HTERT RPE-1 (cell line): ENCODE data around the gene DDX5.

ENCODE experiments used
- in situ Hi-C: fragments of 300-500 bp; cut with MboI; formaldehyde crosslinking; loops from 4 replicates; pipeline ENCODE4 v1.14.3; 2020; ENCODE audit warnings: low sequenced_read_pairs

Gene DDX5

DNA sequence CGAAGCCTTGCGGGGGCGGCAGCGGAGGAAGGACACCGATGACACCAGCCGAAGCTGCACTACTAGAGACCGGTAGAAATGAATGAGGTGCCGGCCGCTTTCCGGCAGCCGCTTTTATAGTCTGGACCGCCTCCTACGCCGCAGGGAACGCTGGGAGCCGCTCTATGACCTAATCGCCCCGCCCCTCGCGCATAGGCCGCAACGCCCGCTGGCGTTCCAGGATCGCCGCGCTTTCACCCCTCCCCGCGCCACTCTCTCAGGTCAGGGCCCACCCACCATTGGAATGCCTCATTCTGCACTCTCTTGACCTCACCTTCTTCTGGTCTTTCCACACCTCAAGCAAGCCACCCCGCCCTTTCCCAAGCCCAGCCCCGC lies at the start of gene DDX5:
Gene DDX5, minus strand, starts transcription at position 89 of the 375 bp plus-strand sequence. CDS start 170 bp downstream, outside the sequence.
- in situ Hi-C loops: no loop called here

DNA sequence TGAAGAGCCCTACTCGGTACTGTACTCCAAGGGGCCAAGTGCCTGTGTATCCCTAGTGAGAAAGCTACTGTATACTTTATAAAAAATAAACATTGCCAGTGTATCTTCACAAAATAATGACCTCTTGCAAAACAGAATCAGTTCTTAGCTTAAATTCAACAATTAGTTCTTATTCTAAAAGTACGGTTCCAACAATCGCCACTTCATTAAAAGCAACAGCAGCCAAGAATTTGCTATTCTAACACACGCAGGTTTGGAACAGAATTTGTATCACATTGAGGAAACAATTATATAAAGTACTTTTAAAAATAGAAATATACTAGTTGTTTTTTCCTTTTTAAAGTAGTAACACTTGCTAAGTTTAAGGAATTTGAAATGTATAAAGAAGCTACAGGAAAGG lies 49.2 kb upstream of the DDX5 start:
- in situ Hi-C loops: no loop called here

DNA sequence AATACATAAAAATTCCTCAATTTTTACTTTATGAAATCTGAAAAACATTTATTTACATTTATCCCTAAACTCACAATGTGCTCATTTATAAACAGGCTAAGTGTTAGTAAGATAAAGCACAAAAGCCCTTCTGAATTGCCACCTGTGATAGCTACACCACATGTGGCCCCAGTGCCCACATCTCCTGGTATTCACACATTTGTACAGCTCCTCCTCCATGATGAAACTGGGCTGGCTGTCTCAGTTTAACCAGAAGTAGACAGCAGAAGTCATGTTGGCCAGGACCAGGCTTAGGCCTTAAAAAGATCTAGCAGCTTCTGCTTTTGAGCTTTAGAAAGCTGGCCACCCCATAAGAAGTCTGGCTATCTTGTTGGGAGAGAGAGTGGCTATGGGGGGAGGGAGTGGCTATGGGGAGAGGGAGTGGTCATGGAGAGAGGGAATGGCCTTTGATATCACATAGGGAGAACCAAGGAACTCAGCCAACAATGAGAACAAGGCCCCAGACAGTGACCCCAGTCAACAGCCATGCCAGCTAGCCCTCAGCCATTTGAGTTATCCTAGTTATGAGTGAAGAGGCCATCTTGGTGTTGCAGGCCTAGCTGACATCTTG lies 48.0 kb upstream of the DDX5 start:
- in situ Hi-C loops: no loop called here

DNA sequence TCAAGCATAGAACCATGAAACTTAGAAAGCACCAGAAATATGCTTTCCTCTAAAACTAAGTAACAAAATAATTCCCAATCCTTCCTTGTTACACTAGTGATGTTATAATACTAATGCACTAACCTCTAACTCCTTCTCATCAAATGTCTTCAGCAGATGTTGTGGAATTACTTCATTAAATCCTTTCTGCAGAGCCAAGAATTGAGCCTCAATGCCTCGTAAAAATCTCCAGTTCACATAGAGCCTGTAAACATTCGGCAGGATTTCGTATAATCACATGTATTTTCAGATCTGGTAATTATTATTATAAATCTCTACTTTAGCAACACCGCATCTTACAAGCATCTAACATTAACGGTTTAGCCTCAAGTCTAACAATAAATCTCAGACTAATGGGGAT lies 45.4 kb upstream of the DDX5 start:
- in situ Hi-C loops: no loop called here

DNA sequence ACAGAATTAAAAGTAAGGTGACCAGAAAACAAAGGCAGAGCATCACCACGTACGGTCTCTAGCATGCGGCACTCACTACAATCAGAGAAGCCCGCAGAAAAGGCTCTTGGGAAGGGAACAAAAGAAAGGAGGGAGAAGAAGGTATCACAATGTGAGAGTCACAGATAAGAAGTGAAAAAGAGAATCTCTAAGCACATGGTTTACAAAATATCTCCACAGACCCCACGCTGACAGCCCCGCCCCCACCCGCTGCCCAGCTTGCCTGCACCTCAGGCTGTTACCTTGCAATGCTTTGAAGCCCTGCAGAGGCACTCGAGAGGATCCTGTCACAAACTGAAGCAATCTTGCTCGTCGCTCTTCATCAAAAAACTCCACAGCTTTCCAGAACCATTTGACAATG lies 41.2 kb upstream of the DDX5 start:
- in situ Hi-C loops: no loop called here

DNA sequence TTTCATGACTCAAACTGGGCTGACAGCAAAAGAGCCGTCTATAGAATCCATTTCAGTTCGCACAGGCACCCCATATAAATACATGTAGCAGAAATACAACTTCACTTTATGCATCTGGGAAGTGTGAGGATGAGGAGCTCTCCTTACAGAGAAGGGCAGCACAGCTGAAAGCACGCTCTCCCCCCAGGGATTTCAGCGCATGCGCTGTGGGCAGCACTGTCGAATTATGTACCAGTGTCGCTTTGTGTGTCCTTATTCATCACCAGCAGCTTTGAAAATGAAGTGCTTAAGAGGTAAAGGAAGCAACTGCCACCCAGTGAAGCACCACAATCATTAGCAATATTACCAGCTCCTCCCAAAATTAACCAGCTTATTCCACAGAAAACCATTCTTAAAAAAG lies 40.6 kb upstream of the DDX5 start:
- in situ Hi-C loops: no loop called here

DNA sequence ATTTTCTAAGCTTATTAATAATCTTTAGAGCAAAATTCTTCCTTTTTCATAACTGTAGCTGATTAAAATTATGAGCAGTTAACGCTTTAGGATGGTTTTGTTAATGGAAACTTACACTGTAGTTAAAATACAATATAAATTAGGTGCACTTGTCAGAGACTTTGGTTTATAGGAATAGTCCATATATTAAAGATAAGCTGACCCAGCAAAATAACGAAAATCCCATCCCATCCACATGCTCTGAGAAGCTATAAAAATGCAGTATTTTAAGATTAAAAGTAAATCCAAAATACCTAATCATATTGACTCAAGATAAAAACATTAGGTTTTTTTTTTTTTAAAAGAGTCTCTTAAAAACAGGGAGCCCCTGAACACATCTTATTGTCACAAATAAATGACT lies 38.7 kb upstream of the DDX5 start:
- in situ Hi-C loops: no loop called here

DNA sequence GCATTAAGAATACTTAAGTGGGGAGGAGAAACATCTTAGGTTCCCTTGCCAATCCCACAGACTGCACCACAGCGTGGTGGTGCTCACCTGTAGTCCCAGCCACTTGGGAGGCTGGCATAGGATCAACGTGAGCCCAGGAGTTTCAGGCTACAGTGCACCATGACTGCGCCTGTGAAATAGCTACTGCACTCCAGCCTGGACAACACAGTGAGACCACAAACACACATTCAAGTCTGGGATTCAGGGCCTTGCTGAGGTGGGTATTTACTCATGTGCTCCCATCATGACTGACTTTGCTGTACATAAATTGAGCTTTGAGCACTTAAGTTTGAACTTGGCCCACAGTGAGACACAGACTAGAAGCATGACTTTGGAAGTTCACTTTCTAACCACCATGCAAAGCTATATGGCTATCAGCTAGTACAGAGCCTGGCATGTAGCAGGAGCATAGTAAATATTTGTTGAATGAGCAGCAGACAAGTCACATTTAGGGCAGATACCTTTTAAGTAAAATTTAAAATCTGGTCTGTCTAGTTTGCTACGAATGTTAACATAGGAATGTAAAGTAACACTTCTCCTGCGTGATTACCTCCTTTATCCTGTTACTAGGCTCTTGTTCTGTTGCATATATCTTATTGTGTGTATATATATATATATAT lies 34.2 kb upstream of the DDX5 start:
- in situ Hi-C loops: no loop called here

DNA sequence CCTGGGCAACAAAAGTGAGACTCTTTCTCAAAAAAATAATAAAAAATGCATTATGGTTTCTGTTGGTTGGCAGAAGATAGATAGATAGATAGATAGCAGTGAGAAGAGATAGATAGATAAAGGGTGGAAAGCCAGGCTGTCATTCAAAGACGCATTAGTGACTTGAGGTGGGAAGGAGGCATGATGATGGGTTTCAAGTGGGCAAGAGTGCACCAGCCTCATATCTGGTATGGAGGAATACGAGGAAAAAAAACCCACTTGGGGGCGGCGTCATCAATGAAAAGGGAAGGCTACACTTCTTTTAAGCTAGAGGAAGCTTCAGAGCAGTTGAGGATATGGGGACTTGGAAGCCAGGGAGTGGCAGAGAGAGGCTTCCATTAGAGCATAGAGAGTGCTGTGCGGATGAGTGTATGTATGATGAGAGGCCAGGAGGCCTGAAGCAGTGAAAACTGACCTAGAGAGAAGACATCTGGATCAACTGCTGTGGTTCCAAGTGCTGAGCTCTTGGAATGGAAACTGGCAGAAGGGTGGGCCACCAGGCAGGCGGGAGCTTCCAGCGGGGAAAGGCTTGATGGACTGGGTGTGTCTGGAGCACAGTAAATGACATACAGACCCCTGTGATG lies 32.5 kb upstream of the DDX5 start:
- in situ Hi-C loops: no loop called here

DNA sequence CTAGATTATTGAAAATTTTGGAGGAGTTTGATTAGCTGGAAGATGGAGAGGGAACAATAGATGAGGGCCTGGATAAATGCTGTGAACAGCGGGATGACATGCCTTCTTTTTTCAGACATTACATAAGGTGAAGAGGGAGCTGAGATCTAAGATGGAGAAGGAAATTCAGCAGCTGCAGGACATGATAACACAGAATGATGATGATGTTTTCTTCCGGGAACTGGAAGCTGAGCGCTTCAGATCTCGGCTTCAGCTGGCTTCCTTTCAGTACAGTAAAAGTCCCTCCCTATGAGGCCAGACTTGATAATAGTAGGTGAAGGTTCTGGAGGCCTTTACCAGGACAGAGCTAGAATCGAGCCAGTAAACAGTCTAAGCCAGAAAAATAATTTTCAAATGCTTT lies 31.4 kb upstream of the DDX5 start:
- in situ Hi-C loops: no loop called here

DNA sequence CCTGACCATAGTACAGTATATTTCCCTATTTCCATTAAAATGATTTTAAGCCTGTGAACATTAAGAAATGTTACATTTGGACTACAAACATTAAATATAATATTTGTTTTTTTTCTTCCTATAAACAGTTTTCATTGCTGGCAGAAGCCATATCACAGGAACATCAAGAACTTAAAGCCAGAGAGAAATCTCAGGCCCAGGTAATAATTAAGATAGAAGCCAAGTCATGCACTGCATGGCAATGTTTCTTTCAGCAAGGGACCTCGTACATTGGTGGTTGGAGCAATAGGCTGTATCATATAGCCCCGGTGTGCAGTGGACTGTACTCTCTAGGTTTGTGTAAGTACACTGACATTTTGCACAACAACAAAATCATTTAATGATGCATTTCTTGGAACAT lies 30.8 kb upstream of the DDX5 start:
- in situ Hi-C loops: no loop called here

DNA sequence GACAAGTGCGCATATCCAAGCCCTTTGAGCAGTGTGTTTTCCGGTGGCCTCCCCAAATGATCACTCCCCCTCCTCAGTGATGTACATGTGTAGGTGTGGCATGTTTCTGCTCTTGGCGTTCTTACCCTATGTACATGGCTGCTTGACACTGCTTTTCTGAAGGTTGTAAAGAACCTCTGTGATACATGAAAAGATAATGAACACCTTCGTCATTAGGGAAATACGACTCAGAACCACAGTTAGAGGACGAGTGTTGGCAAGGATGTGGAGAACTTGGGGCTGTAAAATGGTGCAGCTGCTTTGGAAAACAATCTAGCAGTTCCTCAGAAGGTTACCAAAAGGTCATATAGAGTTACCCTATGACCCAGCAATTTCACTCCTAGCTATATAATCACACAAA lies 29.3 kb upstream of the DDX5 start:
- in situ Hi-C loops: no loop called here

DNA sequence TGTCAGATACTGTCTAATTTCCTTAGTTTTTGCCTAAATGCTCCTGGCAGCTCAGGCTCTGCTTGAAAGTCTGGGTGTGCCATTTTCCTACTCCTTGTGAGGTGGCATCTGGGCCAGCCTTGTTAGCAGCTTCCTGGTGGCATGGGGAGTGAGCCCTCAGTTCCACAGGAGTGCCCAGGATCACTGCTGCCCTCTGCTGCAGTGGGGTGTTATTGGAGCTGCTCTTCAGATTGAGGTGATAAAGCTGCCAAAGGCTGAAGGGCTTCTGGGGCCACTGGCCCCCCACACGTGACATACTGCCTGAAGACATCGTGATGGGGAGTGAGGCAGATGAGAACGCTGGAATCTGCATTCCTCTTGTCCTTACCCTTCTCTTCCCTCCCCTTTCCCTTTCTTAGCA lies 28.1 kb upstream of the DDX5 start:
- in situ Hi-C loops: no loop called here

DNA sequence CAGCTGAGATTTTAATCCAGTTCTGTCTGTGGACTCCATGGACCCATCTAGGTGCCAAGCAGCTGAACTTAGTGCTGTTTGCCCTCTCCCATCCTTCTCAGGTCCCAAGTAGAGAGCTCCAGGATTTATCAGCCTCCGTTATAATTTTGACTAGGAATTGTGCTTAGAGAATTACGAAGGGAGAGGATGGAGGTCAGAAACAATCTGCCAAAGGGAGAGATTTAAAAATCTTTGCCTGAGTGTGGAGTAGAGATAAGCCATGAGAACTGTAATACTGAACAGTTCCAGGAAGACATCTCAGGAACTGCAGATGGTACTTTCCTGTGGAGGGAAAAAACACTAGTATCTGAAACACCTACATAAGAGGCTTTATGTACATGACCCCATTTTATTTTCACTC lies 27.7 kb upstream of the DDX5 start:
- in situ Hi-C loops: no loop called here

DNA sequence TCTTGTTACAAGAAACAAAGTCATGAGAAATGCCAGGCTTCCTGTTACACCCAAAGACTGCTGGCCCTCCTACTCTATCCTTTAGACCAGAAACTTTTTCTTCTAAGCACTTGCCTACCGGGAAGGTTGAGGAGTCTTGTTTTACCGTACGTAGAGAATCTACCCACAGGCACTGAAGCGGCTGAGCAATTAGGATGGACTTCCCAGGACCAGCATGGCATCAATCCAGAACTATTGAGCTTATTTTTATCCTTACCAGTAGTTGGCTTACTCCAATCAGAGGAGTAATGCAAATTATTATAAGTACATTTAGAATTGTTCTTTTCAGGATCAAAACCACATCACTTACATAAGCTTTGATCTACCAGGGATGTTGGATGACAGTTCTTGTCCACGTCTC lies 26.3 kb upstream of the DDX5 start:
- in situ Hi-C loops: no loop called here

DNA sequence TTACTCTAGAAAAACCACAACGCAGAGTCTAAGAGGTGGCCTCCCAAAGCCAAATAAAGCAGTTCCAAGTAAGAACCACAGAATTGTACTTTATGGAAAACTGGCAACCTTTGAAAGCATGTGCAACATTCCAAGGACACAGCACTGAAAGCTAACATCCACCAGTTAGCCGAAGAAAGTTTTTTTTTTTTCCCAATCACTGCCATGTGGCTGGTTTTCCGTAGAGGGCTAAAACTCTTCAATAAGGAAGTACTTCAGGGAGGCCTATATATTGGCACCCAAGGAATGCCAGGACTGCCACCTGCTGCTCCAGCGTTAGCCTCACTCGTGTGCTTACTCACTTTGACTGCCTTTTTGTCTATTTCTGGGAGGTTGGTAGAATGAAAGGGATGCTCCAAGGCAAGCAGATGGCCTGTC lies 25.9 kb upstream of the DDX5 start:
- in situ Hi-C loops: no loop called here

DNA sequence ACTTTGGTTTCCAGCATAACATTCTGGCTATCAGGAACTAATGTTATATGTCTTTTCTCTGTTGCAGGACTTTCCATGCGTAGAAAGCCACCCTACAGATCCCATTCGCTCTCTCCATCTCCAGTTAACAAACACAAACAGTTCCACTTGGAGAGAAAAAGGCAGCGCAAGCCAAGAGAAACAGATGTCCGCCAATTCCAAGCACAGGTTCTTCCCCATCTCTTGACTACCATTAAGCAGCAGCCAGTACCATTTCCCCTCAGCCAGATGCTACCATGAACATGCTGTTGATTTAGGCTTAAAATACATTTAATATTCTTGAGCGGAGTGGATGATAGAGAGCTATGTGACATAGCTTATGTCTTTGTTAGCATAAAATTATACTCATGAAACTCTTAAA lies 23.1 kb upstream of the DDX5 start:
- in situ Hi-C loops: no loop called here

DNA sequence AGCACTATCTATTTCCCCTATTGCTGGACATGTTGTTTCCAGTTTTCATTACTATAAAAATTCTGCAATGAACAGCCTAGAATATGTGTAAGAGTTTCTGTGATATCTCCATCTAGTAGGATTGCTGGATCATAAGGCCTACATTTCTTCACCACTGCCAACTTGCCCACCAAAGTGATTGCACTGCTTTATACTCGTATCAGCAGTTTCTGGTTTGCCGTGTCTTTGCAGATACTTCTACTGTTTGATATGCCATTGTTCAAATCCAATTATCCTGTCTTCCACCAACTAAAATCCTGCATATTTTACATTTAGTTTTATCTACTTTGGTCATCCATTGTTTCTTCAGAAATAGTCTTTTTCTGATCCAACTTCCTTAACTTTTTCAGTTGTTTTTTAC lies 21.8 kb upstream of the DDX5 start:
- in situ Hi-C loops: no loop called here

DNA sequence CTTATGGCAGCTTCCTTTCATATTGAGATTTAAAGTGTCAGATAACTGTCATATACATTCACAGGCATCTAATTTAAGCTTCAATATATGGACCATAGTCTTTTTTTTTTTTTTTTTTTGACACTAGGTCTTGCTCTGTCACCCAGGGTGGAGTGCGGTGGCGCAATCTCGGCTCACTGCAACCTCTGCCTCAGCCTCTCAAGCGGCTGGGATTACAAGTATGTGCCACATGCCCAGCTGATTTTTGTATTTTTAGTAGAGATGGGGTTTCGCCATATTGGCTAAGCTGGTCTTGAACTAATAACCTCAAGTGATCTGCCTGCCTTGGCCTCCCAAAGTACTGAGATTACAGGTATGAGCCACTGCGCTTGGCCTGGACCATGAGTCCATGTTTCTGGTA lies 14.3 kb upstream of the DDX5 start:
- in situ Hi-C loops: no loop called here

DNA sequence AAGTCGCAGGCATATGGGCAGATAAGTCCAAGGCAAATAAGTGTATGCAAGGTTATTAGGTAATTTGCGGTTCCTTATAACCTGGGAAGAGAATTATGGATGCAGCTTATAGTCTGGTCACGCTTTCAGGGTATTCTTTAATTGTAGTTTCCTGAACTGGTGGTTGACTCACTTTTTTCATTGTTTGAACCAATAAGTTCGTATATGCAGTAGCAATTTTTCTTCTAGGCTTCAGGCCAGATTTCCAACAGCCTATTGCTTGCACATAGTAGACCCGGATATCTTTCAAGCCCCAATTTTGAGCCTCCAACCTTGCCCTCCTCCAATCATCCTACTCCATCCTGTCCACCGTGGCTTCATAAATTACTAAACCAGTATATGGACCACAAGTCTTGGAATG lies 13.5 kb upstream of the DDX5 start:
- in situ Hi-C loops: no loop called here

DNA sequence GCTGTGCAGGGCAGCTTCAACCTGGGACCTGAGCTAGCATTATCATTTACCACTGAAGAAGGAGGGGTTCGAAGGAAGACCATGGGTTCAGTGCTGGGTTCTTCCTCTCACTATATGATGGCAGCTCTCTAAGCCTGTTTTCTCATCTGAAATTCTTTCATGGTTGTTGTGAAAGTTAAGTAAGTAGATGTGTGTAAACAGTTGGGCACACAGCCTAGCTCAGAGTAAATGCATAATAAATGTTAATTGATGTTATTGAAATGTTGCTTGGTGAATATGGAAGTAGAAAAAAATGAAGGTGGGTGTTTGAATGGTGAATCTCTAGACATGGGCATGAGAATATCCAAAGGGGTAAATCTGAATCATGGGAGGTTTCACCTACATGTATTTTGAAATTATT lies 9.7 kb upstream of the DDX5 start:
- in situ Hi-C loops: no loop called here

DNA sequence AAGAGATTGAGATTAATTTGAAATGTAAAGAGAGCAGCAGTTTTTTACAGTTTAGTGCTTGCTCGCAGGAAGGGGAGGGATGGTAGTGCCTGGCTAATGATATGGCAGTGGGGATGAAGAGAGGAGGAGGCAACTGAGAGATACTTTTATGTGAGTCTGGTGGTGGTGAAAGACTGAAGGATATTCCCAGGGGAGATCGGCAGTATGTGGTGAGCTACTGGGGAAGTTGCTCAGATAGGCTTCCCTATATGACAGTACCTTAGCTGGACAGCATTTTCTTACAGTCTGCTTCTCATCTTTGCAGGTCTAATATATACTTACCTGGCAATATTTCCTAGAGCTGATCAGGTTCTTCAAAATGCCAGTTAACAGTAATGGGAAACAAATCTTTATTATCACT lies 9.3 kb upstream of the DDX5 start:
- in situ Hi-C loops: no loop called here

DNA sequence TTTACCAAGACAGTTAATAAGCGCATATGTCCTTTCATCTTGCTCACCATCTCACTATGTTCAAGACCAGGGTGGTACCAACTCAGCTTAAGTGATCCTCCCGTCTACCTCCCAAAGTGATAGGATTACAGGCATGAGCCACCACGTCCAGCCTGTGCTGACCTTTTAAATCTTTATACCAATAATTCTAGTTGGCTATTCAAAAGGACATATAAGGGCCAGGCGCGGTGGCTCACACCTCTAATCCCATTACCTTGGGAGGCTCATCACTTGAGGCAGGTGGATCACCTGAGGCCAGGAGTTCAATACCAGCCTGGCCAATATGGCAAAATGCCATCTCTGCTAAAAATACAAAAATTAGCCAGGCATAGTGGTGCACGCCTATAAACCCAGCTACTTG lies 3.1 kb upstream of the DDX5 start:
- in situ Hi-C loops: no loop called here
